HepG2 (cell line): ENCODE results near the gene HAGH. TPM values are rescaled to one million over a fixed set of nuclear protein-coding genes. Genes with fewer than 3 reads are reported as not detected.

Experiments used
- ARNT2 ChIP-seq: sonication (generic); formaldehyde crosslinking; IDR thresholded peaks from 2 replicates; pipeline ENCODE4 v1.8.0; 2022; ENCODE audit warnings: mild to moderate bottlenecking, low read depth, missing genetic modification reagents, moderate library complexity
- NCOA2 ChIP-seq: sonication (generic); formaldehyde crosslinking; IDR thresholded peaks from 2 replicates; pipeline ENCODE4 v1.8.0; 2022; ENCODE audit warnings: inconsistent platforms
- NCOR1 ChIP-seq: fragments of 200-600 bp; sonication (generic); IDR thresholded peaks from 2 replicates; pipeline ENCODE4 v1.7.0; 2017; ENCODE audit warnings: antibody characterized with exemption, low read length, borderline replicate concordance
- POGZ ChIP-seq: sonication (generic); formaldehyde crosslinking; IDR thresholded peaks from 2 replicates; pipeline ENCODE4 v1.4.0; 2020; ENCODE audit warnings: mild to moderate bottlenecking, missing genetic modification reagents
- SNAPC5 ChIP-seq: sonication (generic); formaldehyde crosslinking; IDR thresholded peaks from 2 replicates; pipeline ENCODE4 v1.8.1; 2023; ENCODE audit warnings: mild to moderate bottlenecking, missing genetic modification reagents, borderline replicate concordance
- TBP ChIP-seq: sonication (generic); formaldehyde crosslinking; IDR thresholded peaks from 2 replicates; pipeline ENCODE4 v1.5.0; 2020; ENCODE audit warnings: missing genetic modification reagents
- TCF7L2 ChIP-seq: IDR thresholded peaks from 2 replicates; pipeline ENCODE4 v1.6.1; 2011; ENCODE audit warnings: mild to moderate bottlenecking, low read depth, low read length, moderate library complexity
- ZBTB46 ChIP-seq: sonication (generic); formaldehyde crosslinking; IDR thresholded peaks from 2 replicates; pipeline ENCODE4 v1.4.0; 2020; ENCODE audit warnings: mild to moderate bottlenecking, missing genetic modification reagents, borderline replicate concordance
- ZFP36L2 ChIP-seq: sonication (generic); formaldehyde crosslinking; IDR thresholded peaks from 2 replicates; pipeline ENCODE4 v1.4.0; 2020; ENCODE audit warnings: missing genetic modification reagents
- ZFP37 ChIP-seq: sonication (generic); formaldehyde crosslinking; IDR thresholded peaks from 2 replicates; pipeline ENCODE4 v1.4.0; 2020; ENCODE audit warnings: missing genetic modification reagents, borderline replicate concordance
- ZKSCAN8 ChIP-seq: IDR thresholded peaks from 2 replicates; pipeline ENCODE4 v1.6.1; 2016; ENCODE audit warnings: borderline replicate concordance, missing genetic modification reagents, missing compliant biosample characterization
- ZNF260 ChIP-seq: sonication (generic); formaldehyde crosslinking; IDR thresholded peaks from 2 replicates; pipeline ENCODE4 v1.4.0; 2020; ENCODE audit warnings: missing genetic modification reagents, low read depth, mild to moderate bottlenecking, borderline replicate concordance
- ZNF280B ChIP-seq: sonication (generic); formaldehyde crosslinking; IDR thresholded peaks from 2 replicates; pipeline ENCODE4 v1.5.0; 2020; ENCODE audit warnings: missing genetic modification reagents, mild to moderate bottlenecking, borderline replicate concordance
- ZNF558 ChIP-seq: sonication (generic); formaldehyde crosslinking; IDR thresholded peaks from 2 replicates; pipeline ENCODE4 v1.9.0; 2022; ENCODE audit warnings: mild to moderate bottlenecking, missing genetic modification reagents, borderline replicate concordance
- ZNF577 ChIP-seq: sonication (generic); formaldehyde crosslinking; IDR thresholded peaks from 2 replicates; pipeline ENCODE4 v1.4.0; 2020; ENCODE audit warnings: mild to moderate bottlenecking, low read depth, missing genetic modification reagents, borderline replicate concordance
- ZNF776 ChIP-seq: sonication (generic); formaldehyde crosslinking; IDR thresholded peaks from 2 replicates; pipeline ENCODE4 v1.4.0; 2020; ENCODE audit warnings: mild to moderate bottlenecking, missing genetic modification reagents
- ZNF782 ChIP-seq: sonication (generic); formaldehyde crosslinking; IDR thresholded peaks from 2 replicates; pipeline ENCODE4 v1.4.0; 2020; ENCODE audit warnings: missing genetic modification reagents, mild to moderate bottlenecking, borderline replicate concordance
- ZNF839 ChIP-seq: sonication (generic); formaldehyde crosslinking; IDR thresholded peaks from 2 replicates; pipeline ENCODE4 v1.4.0; 2020; ENCODE audit warnings: missing genetic modification reagents, mild to moderate bottlenecking, borderline replicate concordance
- polyA plus RNA-seq, 8 experiments: library from polyadenylated mRNA; depleted of rRNA in 3 of 8; stranded (reverse) in 7 of 8; unstranded in 1 of 8; fragments of >200 nt; fragmentation: Illumina TruSeq in 4 of 8; extraction: Trizol in 4 of 8; gene quantifications; 2 replicates each; pipeline versions ENCODE4 v1.2.1 to v1.2.3, GENCODE V29; 2011 to 2016; ENCODE audit warnings: low read depth in 4 of 8, missing spikeins in 1 of 8, mixed read lengths in 1 of 8; ENCODE audit not compliant: insufficient read depth in 1 of 8
- total RNA-seq, 5 experiments: library from RNA; depleted of rRNA; stranded (reverse); fragments of >200 nt; fragmentation: Illumina TruSeq; extraction: Trizol; gene quantifications; 2 replicates each; pipeline ENCODE4 v1.2.3, GENCODE V29; 2016; ENCODE audit warnings: low read depth in 1 of 5
- TF ChIP-seq, protein P1 (sequence below): sonication (generic); formaldehyde crosslinking; IDR thresholded peaks from 2 replicates; pipeline ENCODE4 v1.9.0; 2021; ENCODE audit warnings: missing genetic modification reagents, borderline replicate concordance
- TF ChIP-seq, protein P2 (sequence below): sonication (generic); formaldehyde crosslinking; IDR thresholded peaks from 2 replicates; pipeline ENCODE4 v1.5.0; 2020; ENCODE audit warnings: missing genetic modification reagents

Gene HAGH
- total and polyA plus RNA-seq, 2 of the 13 experiments (the other 11 are each of a cell fraction or from before 2014, with no cell fraction given), result 70.4 to 95.4 TPM

GRCh38 chr16:1772908-1773702 lies 53.5 kb downstream of the HAGH start, which contains the start of gene MRPS34 (continued):
- TF ChIP-seq TBP (CRISPR knock-in tag) (no peak), ARNT2 (CRISPR knock-in tag) (peak; percentile 76; the same call in 1 of the 2 replicates), ZNF782 (CRISPR knock-in tag) (peak; percentile 64; the same call in 1 of the 2 replicates), ZKSCAN8 (peak; percentile 90; the same call in 1 of the 2 replicates), ZNF280B (CRISPR knock-in tag) (no peak), TCF7L2 (no peak), ZBTB46 (CRISPR knock-in tag) (no peak), NCOR1 (no peak), ZNF260 (no peak), ZFP36L2 (CRISPR knock-in tag) (no peak), SNAPC5 (no peak), ZNF776 (CRISPR knock-in tag) (peak; percentile 11; the same call in 1 of the 2 replicates), NCOA2 (CRISPR knock-in tag) (peak; percentile 62; the same call in 1 of the 2 replicates), POGZ (CRISPR knock-in tag) (peak; percentile 80), ZNF577 (CRISPR knock-in tag) (no peak), ZFP37 (CRISPR knock-in tag) (0 out of 2 replicates have a peak, but pooled peaks have one; percentile 65), ZNF839 (CRISPR knock-in tag) (peak; percentile 80; the same call in 1 of the 2 replicates), ZNF558 (CRISPR knock-in tag) (peak; percentile 92; the same call in 1 of the 2 replicates)
- TF ChIP-seq, protein P1, sequence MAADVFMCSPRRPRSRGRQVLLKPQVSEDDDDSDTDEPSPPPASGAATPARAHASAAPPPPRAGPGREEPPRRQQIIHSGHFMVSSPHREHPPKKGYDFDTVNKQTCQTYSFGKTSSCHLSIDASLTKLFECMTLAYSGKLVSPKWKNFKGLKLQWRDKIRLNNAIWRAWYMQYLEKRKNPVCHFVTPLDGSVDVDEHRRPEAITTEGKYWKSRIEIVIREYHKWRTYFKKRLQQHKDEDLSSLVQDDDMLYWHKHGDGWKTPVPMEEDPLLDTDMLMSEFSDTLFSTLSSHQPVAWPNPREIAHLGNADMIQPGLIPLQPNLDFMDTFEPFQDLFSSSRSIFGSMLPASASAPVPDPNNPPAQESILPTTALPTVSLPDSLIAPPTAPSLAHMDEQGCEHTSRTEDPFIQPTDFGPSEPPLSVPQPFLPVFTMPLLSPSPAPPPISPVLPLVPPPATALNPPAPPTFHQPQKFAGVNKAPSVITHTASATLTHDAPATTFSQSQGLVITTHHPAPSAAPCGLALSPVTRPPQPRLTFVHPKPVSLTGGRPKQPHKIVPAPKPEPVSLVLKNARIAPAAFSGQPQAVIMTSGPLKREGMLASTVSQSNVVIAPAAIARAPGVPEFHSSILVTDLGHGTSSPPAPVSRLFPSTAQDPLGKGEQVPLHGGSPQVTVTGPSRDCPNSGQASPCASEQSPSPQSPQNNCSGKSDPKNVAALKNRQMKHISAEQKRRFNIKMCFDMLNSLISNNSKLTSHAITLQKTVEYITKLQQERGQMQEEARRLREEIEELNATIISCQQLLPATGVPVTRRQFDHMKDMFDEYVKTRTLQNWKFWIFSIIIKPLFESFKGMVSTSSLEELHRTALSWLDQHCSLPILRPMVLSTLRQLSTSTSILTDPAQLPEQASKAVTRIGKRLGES (CRISPR knock-in tag), result no peak
- TF ChIP-seq, protein P2, sequence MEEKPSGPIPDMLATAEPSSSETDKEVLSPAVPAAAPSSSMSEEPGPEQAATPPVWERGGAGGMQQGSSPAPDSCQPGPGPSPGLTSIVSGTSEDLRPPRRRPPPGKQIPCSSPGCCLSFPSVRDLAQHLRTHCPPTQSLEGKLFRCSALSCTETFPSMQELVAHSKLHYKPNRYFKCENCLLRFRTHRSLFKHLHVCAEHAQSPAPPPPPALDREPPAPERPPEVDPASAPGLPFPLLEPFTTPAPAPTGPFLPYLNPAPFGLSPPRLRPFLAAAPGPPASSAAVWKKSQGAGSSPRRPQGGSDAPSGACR (CRISPR knock-in tag), result peak; percentile 99
